ENCODE data around the gene RRM1.
"Not testable (repeated sequence)": the region's sequence is repeated elsewhere in the genome, so short reads cannot be mapped to it uniquely, and the experiment has no call there.

The RRM1 gene

DNA sequence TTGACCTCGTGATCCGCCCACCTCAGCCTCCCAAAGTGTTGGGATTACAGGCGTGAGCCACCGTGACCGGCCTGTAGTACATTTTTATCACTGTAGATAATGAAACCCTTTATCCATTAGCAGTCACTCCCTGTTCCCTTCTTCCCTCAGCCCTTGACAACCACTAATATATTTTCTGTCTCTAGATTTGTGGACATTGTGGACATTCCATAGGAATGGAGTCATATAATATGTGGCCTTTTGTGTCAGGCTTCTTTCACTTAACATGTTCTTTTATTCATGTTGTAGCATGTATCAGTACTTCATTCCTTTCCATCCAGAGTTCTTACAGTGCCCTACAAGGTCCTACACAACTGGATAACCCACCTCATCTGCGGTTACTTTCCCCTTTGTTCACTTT, 30.5 kb downstream of the RRM1 start:
- Histone ChIP-seq H3K27me3 (ENCODE audit: insufficient read depth, low read length) (no peaks in the 10 kb centered on the region), H3K4me3 (ENCODE audit: low read length) (no peak overlapping the region), H2AFZ (ENCODE audit: low read depth, low read length) (no peak overlapping the region), H3K36me3 (ENCODE audit: insufficient read depth, low read length) (peaks cover 92% of the 10 kb centered on the region), H3K9me3 (ENCODE audit: low read length) (no peaks in the 10 kb centered on the region), H3K4me1 (ENCODE audit: insufficient read depth, low read length) (no peaks in the 10 kb centered on the region)

DNA sequence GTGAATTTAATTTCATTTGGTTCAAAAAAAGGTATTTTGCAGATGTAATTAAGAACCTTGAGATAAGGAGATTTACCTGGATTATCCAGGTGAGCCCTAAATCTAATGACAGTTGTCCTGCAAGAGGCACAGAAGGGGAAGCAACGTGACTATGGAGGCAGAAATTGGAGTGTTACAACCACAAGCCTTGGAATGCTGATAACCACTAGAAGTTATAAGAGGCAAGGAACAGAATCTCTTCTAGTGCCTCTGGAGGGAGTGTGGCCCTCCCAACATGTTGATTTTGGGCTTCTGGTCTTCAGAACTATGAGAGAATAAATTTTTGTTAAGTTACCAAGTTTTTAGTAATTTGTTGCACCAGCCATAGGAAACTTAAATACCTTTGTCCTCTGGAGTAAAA, 32.8 kb downstream of the RRM1 start:
- Histone ChIP-seq H2AFZ (ENCODE audit: low read depth, low read length) (no peak overlapping the region), H3K9me3 (ENCODE audit: low read length) (no peaks in the 10 kb centered on the region), H3K4me3 (ENCODE audit: low read length) (no peak overlapping the region), H3K4me1 (ENCODE audit: insufficient read depth, low read length) (no peaks in the 10 kb centered on the region), H3K36me3 (ENCODE audit: insufficient read depth, low read length) (peaks cover 90% of the 10 kb centered on the region), H3K27me3 (ENCODE audit: insufficient read depth, low read length) (no peaks in the 10 kb centered on the region)

DNA sequence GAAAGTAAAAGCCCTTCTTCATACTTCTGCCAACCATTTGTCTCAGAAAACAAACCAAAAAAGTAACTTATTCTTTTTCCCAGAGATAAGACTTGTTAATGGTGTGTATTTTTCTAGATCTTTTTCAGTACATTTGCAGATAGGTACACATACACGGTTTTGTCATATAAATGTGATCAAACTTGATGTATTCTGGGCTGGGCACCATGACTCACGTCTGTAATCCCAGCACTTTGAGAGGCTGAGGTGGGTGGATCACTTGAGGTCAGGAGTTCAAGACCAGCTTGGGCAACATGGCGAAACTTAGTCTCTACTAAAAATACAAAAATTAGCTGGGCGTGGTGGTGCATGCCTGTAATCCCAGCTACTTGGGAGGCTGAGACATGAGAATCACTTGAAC, 35.6 kb downstream of the RRM1 start:
- H3K4me3 ChIP-seq (ENCODE audit: low read length); H2AFZ ChIP-seq (ENCODE audit: low read depth, low read length); H3K9me3 ChIP-seq (ENCODE audit: low read length); H3K4me1 ChIP-seq (ENCODE audit: insufficient read depth, low read length); H3K27me3 ChIP-seq (ENCODE audit: insufficient read depth, low read length): not testable (repeated sequence)
- peaks cover 93% of the 10 kb centered on the region for H3K36me3 ChIP-seq (ENCODE audit: insufficient read depth, low read length)

GRCh38 chr11:4134806-4135205, 40.2 kb downstream of the RRM1 start:
- Histone ChIP-seq H3K9me3 (ENCODE audit: low read length) (peaks cover 26% of the 10 kb centered on the region), H3K4me3 (ENCODE audit: low read length) (no peak overlapping the region), H2AFZ (ENCODE audit: low read depth, low read length) (no peak overlapping the region), H3K36me3 (ENCODE audit: insufficient read depth, low read length) (peaks cover 80% of the 10 kb centered on the region), H3K4me1 (ENCODE audit: insufficient read depth, low read length) (no peaks in the 10 kb centered on the region), H3K27me3 (ENCODE audit: insufficient read depth, low read length) (no peaks in the 10 kb centered on the region)

DNA sequence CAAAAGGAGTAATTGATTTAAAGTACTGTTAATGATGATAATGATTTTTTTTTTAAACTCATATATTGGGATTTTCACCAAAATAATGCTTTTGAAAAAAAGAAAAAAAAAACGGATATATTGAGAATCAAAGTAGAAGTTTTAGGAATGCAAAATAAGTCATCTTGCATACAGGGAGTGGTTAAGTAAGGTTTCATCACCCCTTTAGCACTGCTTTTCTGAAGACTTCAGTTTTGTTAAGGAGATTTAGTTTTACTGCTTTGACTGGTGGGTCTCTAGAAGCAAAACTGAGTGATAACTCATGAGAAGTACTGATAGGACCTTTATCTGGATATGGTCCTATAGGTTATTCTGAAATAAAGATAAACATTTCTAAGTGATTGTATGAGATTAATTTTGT, 43.9 kb downstream of the RRM1 start:
- H3K9me3 ChIP-seq (ENCODE audit: low read length): peaks cover 33% of the 10 kb centered on the region
- H3K27me3 ChIP-seq (ENCODE audit: insufficient read depth, low read length): no peaks in the 10 kb centered on the region
- H3K36me3 ChIP-seq (ENCODE audit: insufficient read depth, low read length): peaks cover 74% of the 10 kb centered on the region

DNA sequence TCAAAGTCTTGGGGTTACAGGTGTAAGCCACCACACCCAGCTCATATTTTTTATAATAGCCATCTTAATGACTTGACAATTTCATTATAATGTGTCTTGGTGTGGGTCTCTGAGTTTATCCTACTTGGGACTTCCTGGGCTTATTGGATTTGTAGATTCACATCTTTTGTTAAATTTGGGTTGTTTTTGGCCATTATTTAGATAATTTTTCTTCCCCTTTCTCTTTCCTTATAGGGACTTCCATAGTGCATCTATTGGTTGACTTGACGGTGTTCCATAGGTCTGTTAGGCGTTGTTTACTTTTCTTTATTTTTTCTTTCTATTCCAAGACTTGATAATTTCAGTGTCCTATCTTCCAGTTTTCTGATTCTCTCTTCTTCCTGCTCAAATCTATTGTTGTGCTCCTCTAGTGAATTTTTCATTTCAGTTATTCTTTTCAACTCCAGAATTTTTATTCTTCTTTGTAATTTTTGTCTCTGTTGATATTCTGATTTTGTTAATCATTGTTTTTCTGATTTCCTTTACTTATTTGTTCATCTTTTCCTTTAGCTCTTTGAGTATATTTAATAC, 45.6 kb downstream of the RRM1 start:
- H3K4me3 ChIP-seq (ENCODE audit: low read length): no peak overlapping the region
- peaks cover 32% of the 10 kb centered on the region for H3K9me3 ChIP-seq (ENCODE audit: low read length)
- no peaks in the 10 kb centered on the region for H3K27me3 ChIP-seq (ENCODE audit: insufficient read depth, low read length)
- no peak overlapping the region for H2AFZ ChIP-seq (ENCODE audit: low read depth, low read length)
- no peaks in the 10 kb centered on the region for H3K4me1 ChIP-seq (ENCODE audit: insufficient read depth, low read length)
- H3K36me3 ChIP-seq (ENCODE audit: insufficient read depth, low read length): peaks cover 61% of the 10 kb centered on the region

More for the DNA sequence above, 43.9 kb downstream of the RRM1 start:
- Histone ChIP-seq H2AFZ (ENCODE audit: low read depth, low read length) (no peak overlapping the region), H3K4me3 (ENCODE audit: low read length) (no peak overlapping the region), H3K4me1 (ENCODE audit: insufficient read depth, low read length) (no peaks in the 10 kb centered on the region)

GRCh38 chr11:4146070-4146771, 51.6 kb downstream of the RRM1 start:
- Histone ChIP-seq H3K4me3 (ENCODE audit: low read length) (no peak overlapping the region), H3K27me3 (ENCODE audit: insufficient read depth, low read length) (no peaks in the 10 kb centered on the region), H2AFZ (ENCODE audit: low read depth, low read length) (no peak overlapping the region), H3K36me3 (ENCODE audit: insufficient read depth, low read length) (peaks cover 16% of the 10 kb centered on the region), H3K4me1 (ENCODE audit: insufficient read depth, low read length) (no peaks in the 10 kb centered on the region), H3K9me3 (ENCODE audit: low read length) (no peaks in the 10 kb centered on the region)

GRCh38 chr11:4146772-4147098, 52.1 kb downstream of the RRM1 start:
- H2AFZ ChIP-seq (ENCODE audit: low read depth, low read length): no peak overlapping the region
- H3K4me1 ChIP-seq (ENCODE audit: insufficient read depth, low read length): no peaks in the 10 kb centered on the region
- no peak overlapping the region for H3K4me3 ChIP-seq (ENCODE audit: low read length)
- no peaks in the 10 kb centered on the region for H3K9me3 ChIP-seq (ENCODE audit: low read length)
- peaks cover 11% of the 10 kb centered on the region for H3K36me3 ChIP-seq (ENCODE audit: insufficient read depth, low read length)
- no peaks in the 10 kb centered on the region for H3K27me3 ChIP-seq (ENCODE audit: insufficient read depth, low read length)

GRCh38 chr11:4154503-4154902, 59.9 kb downstream of the RRM1 start:
- Histone ChIP-seq H3K4me1 (ENCODE audit: insufficient read depth, low read length) (no peaks in the 10 kb centered on the region), H3K27me3 (ENCODE audit: insufficient read depth, low read length) (no peaks in the 10 kb centered on the region), H3K36me3 (ENCODE audit: insufficient read depth, low read length) (no peaks in the 10 kb centered on the region), H3K9me3 (ENCODE audit: low read length) (no peaks in the 10 kb centered on the region), H3K4me3 (ENCODE audit: low read length) (no peak overlapping the region), H2AFZ (ENCODE audit: low read depth, low read length) (no peak overlapping the region)

- Histone ChIP-seq H3K36me3 (ENCODE audit: insufficient read depth, low read length) (no peaks in the 10 kb centered on the region), H2AFZ (ENCODE audit: low read depth, low read length) (no peak overlapping the region), H3K27me3 (ENCODE audit: insufficient read depth, low read length) (no peaks in the 10 kb centered on the region), H3K4me3 (ENCODE audit: low read length) (no peak overlapping the region), H3K9me3 (ENCODE audit: low read length) (no peaks in the 10 kb centered on the region), H3K4me1 (ENCODE audit: insufficient read depth, low read length) (no peaks in the 10 kb centered on the region)
Measured at GRCh38 chr11:4156571-4156970, 62.0 kb downstream of the RRM1 start.

GRCh38 chr11:4158818-4159217, 64.2 kb downstream of the RRM1 start:
- not testable (repeated sequence) for H3K4me3 ChIP-seq (ENCODE audit: low read length); H2AFZ ChIP-seq (ENCODE audit: low read depth, low read length); H3K27me3 ChIP-seq (ENCODE audit: insufficient read depth, low read length); H3K9me3 ChIP-seq (ENCODE audit: low read length); H3K36me3 ChIP-seq (ENCODE audit: insufficient read depth, low read length); H3K4me1 ChIP-seq (ENCODE audit: insufficient read depth, low read length)

DNA sequence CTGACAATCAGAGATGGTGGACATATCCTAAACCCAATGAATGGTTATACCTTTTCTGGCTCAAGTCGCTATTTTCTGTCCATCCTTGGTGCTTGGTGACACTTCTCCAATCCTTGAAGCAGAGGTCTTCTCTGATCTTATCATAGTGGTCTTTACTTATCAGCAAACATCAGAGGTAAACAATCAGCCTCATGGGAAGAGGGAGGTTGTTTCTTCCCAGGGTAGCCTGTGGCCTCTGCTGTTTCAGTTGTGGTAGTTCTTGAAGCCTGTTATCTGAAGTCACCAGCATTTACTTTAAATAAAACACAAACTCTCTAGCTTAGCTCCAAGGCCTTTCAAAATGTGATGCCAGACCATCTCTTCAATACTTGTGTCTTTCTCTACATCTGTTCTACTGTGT, 66.7 kb downstream of the RRM1 start:
- Histone ChIP-seq H3K4me3 (ENCODE audit: low read length) (no peak overlapping the region), H3K27me3 (ENCODE audit: insufficient read depth, low read length) (no peaks in the 10 kb centered on the region), H3K36me3 (ENCODE audit: insufficient read depth, low read length) (no peaks in the 10 kb centered on the region), H3K9me3 (ENCODE audit: low read length) (no peaks in the 10 kb centered on the region), H3K4me1 (ENCODE audit: insufficient read depth, low read length) (no peaks in the 10 kb centered on the region), H2AFZ (ENCODE audit: low read depth, low read length) (no peak overlapping the region)

GRCh38 chr11:4164884-4165590, 70.4 kb downstream of the RRM1 start:
- Histone ChIP-seq H3K9me3 (ENCODE audit: low read length) (no peaks in the 10 kb centered on the region), H3K4me1 (ENCODE audit: insufficient read depth, low read length) (no peaks in the 10 kb centered on the region), H3K27me3 (ENCODE audit: insufficient read depth, low read length) (no peaks in the 10 kb centered on the region), H2AFZ (ENCODE audit: low read depth, low read length) (no peak overlapping the region), H3K4me3 (ENCODE audit: low read length) (no peak overlapping the region), H3K36me3 (ENCODE audit: insufficient read depth, low read length) (no peaks in the 10 kb centered on the region)
